Thoracic aorta endothelial cell (primary cell): ENCODE data around the gene TAF11L7. TPM values are rescaled to one million over a fixed set of nuclear protein-coding genes. Genes with fewer than 3 reads are reported as not detected.

Experiments used
- small RNA-seq: library from RNA; depleted of rRNA; stranded (forward); fragments of <200 nt; gene quantifications from one replicate; pipeline ENCODE3, GENCODE V24; 2012
- total RNA-seq: library from RNA; depleted of rRNA; stranded (reverse); fragments of >200 nt; gene quantifications from 2 replicates; pipeline ENCODE4 v1.2.3, GENCODE V29; 2012

TAF11L7 gene
- not detected in 2 replicates for total RNA-seq

DNA sequence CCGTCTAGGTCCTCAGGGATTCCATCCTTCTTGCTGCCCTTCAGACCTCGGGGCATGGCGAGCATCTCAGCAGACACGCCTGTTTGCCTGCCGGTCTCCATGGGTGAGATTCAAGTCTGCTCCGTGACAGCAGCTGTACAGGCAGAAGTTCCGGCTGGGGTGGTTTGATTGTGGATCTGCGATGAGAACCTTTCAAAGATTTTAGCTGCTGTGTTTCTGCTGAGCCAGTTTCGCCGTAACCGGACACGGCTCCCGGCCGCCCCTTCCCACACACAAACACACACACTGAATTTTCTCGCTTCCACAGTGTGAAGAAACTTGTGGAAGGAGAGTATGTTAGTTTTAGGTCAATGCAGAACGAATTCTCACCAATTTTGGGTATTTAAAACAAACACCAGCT lies at the start of gene TAF11L7:
Gene TAF11L7 (minus strand): TSS at position 101 of the 400 bp plus-strand sequence.

GRCh38 chr5:17634160-17634559 lies 48.6 kb upstream of the TAF11L7 start, which contains the start of gene TAF11L14:
Gene TAF11L14, plus strand, starts transcription at chr5:17634460.

GRCh38 chr5:17631788-17632187 lies 46.2 kb upstream of the TAF11L7 start, which contains the start of gene TAF11L13:
Gene TAF11L13, plus strand, starts transcription at chr5:17632088.

GRCh38 chr5:17610092-17610491 lies 24.5 kb upstream of the TAF11L7 start, which contains the start of gene TAF11L12:
Gene TAF11L12, plus strand, starts transcription at chr5:17610392.

GRCh38 chr5:17603880-17604279 lies 18.3 kb upstream of the TAF11L7 start, which contains the start of gene TAF11L11:
Gene TAF11L11, plus strand, starts transcription at chr5:17604183.

GRCh38 chr5:17597728-17598127 lies 12.2 kb upstream of the TAF11L7 start, which contains the start of gene TAF11L10:
Gene TAF11L10, minus strand, starts transcription at chr5:17597828.

GRCh38 chr5:17594255-17594654 lies 8.7 kb upstream of the TAF11L7 start, which contains the start of gene TAF11L9:
Gene TAF11L9, minus strand, starts transcription at chr5:17594394.

GRCh38 chr5:17590860-17591259 lies 5.3 kb upstream of the TAF11L7 start, which contains the start of gene TAF11L8:
Gene TAF11L8, minus strand, starts transcription at chr5:17590960.

Small RNA genes lying within 50 kb of the gene (small RNA-seq; reads per million reads assigned to genes)
- gene AC233724.3 (not detected), gene AC233724.6 (not detected), gene AC233724.7 (not detected)

Other genes starting within 250 kb of the TAF11L7 start
- not detected in 2 replicates for gene TAF11L2, start 87.5 kb downstream of the TAF11L7 start, total RNA-seq
- gene TAF11L3, start 67.4 kb downstream of the TAF11L7 start, total RNA-seq: not detected in 2 replicates
- not detected in 2 replicates for gene TAF11L4, start 64.0 kb downstream of the TAF11L7 start, total RNA-seq
- gene TAF11L5, start 60.5 kb downstream of the TAF11L7 start, total RNA-seq: not detected in 2 replicates
- gene TAF11L6, start 57.1 kb downstream of the TAF11L7 start, total RNA-seq: not detected in 2 replicates
- gene TAF11L8, start 5.2 kb upstream of the TAF11L7 start, total RNA-seq: not detected in 2 replicates
- gene TAF11L9, start 8.6 kb upstream of the TAF11L7 start, total RNA-seq: not detected in 2 replicates
- gene TAF11L10, start 12.1 kb upstream of the TAF11L7 start, total RNA-seq: not detected in 2 replicates
- not detected in 2 replicates for gene TAF11L11, start 18.4 kb upstream of the TAF11L7 start, total RNA-seq
- not detected in 2 replicates for gene TAF11L12, start 24.6 kb upstream of the TAF11L7 start, total RNA-seq
- gene TAF11L13, start 46.3 kb upstream of the TAF11L7 start, total RNA-seq: not detected in 2 replicates
- not detected in 2 replicates for gene TAF11L14, start 48.7 kb upstream of the TAF11L7 start, total RNA-seq